HG02571 (cell line): ENCODE results near the gene SGSM1.

ENCODE experiments used
- ATAC-seq: cut with Tn5 transposase; IDR thresholded peaks from one replicate; pipeline ENCODE4 v1.9.1; 2021; ENCODE audit warnings: mild to moderate bottlenecking, moderate library complexity; ENCODE audit not compliant: unreplicated experiment

The SGSM1 gene

DNA sequence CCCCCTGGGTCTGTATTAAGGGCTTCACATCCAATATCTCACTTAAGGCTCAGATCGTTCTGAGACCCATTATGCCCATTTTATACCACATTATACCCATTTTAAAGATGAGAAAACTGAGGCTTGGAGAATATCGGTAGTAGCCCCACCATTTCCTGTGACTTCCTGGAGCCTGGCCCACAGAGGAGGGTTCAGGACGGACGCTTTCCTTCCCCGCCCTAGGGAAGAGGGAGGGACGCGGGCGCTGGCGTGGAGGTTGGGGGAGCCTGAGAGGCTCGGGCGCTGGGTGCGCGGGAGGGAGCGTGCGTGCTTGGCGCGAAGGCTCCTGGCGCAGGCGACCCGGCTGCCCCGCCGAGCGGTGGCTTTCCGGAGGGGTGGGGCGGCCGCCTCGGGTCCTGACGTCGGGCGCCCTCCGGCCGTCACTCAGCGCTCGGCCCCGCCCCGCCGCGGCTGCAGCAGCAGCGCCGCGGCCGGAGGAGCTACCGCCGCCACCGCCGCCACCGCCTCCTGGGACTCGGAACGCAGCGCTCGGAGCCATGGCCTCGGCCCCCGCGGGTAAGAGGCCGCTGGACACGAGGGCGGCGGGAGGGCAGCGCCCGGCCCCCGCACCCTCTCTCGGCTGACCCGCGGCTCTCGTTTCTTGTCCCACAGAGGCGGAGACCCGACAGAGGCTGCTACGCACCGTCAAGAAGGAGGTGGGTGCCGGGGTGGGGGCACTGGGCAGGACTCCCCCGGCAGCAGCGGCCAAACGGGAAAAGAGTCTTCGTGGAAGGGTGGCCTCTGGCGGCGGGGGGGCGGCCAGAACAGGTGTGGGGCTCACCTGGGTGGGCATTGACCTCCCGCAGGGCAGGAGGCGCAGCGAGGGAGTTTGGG is at the start of gene SGSM1:
TSS of gene SGSM1 (plus strand) at position 422 of the 873 bp plus-strand sequence. CDS start at position 537, 115 bp downstream.
- ATAC-seq: no peak

DNA sequence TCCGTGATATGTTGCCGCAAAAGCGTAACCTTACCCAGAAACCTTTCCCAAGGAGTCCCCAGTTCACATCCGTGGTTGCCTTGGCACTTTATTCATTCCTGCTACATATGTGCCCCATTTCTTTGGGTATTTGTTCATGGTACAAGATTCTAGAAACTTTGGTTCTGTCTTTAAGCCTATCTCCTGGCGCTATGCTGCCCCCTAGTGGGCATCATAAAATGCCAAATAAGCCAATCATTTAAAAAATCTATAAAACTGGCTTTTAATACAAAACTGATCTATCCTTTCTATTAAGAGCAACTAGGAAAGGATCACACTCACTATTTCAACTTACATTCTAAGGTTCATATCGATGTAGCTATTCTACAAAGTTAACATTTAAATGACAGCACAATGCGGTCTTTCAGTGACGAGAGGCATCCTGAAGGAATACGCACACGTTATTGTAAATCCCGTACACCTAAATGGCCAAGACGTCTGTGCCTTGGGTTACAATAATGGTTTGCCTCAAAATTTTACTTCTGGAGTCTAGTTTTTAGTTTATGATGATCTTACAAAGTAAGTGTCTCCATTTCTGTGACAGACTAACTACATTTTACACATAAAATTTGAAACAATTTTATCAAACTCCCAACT is 47.7 kb upstream of the SGSM1 start:
- no peak for ATAC-seq

DNA sequence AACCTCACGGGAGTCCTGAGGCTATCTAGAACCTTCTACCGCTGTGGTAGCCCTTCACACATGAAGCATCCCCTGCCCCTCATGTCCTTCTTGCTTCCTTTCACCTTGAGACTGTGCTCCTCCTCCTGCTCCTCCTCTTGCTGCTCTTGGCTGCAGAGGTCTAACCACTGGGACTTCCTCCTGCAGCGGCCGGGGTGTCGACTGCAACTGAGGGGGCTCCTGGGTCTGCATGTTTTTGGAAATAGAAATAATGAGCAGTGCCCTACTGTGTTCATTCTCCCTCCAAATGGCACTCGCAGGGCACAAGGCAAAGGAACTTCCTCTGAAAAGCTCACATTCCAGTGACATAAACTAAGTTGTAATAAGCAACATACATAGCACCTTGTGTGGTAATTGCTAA is 46.2 kb upstream of the SGSM1 start:
- no peak for ATAC-seq

- ATAC-seq: no peak
Measured at GRCh38 chr22:24760708-24761306, 45.2 kb upstream of the SGSM1 start.

- no peak for ATAC-seq
Measured at GRCh38 chr22:24761888-24762675, 43.9 kb upstream of the SGSM1 start.

- no peak for ATAC-seq
Measured at GRCh38 chr22:24763872-24764485, 42.0 kb upstream of the SGSM1 start.

GRCh38 chr22:24765166-24765565 is 40.8 kb upstream of the SGSM1 start:
- ATAC-seq: no peak

GRCh38 chr22:24768537-24769374 is 37.3 kb upstream of the SGSM1 start:
- ATAC-seq: no peak

- ATAC-seq: no peak
Measured at GRCh38 chr22:24772493-24773220, 33.4 kb upstream of the SGSM1 start.

DNA sequence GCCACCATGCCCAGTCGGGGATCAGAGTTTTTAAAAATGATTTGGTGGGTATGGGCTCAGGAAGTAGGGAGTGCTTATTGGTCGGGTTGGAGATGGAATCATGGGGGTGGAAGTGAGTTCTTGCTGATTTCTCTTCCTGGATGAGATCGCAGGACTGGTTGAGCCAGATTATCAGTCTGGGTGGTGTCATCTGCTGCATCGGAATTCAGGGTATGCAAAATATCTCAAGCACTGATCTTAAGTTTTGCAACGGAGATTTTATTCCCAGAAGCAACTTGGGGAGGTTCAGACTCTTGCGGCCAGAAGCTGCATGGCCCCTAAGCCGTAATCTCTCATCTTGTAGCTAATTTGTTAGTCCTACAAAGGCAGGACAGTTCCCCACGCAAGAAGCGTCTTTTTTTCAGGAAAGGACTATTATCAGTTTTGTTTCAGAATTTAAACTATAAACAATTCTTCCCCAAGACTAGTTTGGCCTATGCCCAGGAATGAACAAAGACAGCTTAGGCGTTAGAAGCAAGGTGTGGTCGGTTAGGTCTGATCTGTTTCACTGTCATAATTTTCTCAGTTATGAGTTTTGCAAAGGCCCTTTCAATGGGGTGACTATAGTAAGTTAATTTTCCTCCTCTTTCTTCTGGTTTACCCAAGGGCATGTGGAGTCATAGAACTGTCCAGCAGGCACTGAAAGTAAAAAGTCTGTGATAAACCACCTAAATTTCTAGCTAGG is 30.1 kb upstream of the SGSM1 start:
- no peak for ATAC-seq

GRCh38 chr22:24776525-24776924 is 29.5 kb upstream of the SGSM1 start:
- no peak for ATAC-seq

DNA sequence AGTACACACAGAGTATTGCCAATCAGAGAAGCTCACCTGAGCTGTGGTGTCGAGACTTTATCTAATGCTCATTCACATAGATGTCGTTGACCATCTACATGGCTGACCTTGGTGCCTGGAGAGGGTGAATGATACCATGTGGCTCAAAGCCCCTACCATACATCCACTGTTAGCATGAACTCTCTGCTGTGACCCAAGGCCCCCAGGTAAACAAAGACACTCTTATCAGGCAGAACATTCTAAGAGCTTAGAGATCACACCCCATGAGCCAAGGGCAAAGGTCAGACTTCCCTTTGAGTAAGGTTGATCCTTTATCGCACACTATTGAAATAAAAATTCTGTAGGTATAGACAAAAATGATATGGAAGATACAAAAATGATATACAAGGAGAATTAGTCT is 16.5 kb upstream of the SGSM1 start:
- ATAC-seq: no peak

GRCh38 chr22:24791362-24791761 is 14.6 kb upstream of the SGSM1 start:
- ATAC-seq: no peak

GRCh38 chr22:24796056-24796455 is 10.0 kb upstream of the SGSM1 start:
- ATAC-seq: no peak

DNA sequence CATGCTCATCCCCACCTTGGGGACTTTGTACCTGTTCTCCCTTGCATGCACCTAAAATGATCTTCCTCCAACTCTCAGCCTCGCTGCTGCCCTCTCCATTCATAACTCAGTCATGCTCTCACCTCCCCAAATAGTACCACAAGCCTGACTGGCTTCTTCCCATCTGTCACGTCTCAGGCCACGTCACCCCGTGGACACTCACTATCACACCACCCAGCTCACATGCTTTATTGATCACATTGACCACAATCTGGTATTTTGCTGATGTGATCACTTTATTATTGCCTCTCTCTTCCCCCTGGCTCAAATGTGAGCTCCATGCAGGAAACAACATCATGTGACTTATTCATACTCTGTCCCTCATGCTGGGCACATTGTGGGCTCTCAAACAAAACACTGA is 9.2 kb upstream of the SGSM1 start:
- no peak for ATAC-seq

DNA sequence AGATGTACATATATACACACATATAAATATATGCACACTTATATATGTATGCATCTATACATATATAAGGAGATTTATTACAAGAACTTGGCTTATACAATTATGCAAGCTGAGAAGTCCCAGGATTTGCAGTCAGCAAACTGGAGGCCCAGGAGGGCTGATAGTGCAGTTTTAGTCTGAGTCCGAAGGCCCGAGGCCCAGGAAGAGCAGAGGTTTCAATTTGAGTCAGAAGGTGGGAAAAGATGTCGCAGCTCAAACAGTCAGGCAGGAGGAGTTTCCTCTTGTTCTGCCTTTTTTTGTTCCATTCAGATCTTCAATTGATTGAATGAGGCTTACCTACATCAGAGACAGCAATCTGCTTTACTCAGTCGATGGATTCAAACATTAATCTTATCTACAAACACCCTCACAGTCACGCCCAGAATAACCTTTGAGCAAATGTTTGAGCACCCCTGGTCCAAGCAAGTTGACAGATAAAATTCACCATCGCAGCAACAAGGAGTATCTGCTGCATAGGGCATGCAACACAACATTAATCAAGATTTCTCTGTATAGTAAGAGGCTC is 4.0 kb upstream of the SGSM1 start:
- no peak for ATAC-seq

DNA sequence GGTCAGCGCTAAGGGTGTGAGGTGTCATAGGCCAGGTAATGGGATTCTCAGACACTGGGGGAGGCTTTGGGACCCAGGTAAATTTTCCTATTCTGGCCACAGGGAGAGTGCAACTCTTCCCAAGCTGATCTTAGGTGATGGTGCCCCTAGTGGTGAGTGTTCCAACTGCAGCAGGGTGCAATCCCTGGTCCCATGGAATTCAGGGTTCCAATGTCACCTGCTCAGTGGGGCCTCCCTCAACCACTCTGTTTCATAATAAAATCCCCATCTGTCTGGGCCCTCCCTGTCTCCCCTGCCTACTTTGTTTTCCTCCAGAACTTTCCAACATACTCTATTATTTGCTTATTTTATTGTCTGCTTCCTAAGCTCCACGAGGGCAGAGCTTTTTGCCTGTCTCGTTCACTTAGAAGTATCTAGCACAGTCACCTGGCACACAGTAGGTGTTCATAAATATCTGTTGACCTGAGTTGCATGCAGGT is 2.9 kb upstream of the SGSM1 start:
- ATAC-seq: no peak

DNA sequence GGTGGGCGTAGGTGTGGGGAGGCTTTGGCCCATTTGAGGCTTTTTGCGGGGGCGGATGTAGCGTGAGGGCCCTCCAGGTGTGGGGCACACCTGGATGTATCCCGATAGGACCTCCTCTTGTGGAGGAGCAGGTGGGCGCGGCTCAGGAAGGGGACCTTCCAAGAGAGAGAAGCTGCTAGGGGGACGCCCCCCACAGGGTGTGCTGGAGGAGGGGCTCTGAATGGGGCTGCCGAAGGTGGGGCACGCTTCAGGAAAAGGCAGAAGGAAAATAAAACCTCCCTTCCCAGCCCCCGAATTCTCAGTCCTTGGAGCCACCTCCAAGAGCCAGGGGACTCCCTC is 621 bp downstream of the SGSM1 start:
- ATAC-seq: no peak
